HG02642 (cell line): ENCODE results near the gene P3H1.

Source experiments
- ATAC-seq: cut with Tn5 transposase; IDR thresholded peaks from one replicate; pipeline ENCODE4 v1.9.1; 2021; ENCODE audit warnings: mild to moderate bottlenecking; ENCODE audit not compliant: unreplicated experiment, poor library complexity

Gene P3H1

GRCh38 chr1:42746436-42747105 is 20.3 kb downstream of the P3H1 start:
- no peak for ATAC-seq

GRCh38 chr1:42745851-42746250 is 21.0 kb downstream of the P3H1 start:
- no peak for ATAC-seq

- no peak for ATAC-seq
These were observed 22.7 kb downstream of the P3H1 start for GRCh38 chr1:42744148-42744413.

- ATAC-seq = no peak
These were observed 23.3 kb downstream of the P3H1 start for GRCh38 chr1:42743317-42744147.

- no peak for ATAC-seq
These were observed 24.1 kb downstream of the P3H1 start for GRCh38 chr1:42742617-42743316.

GRCh38 chr1:42742141-42742540 is 24.7 kb downstream of the P3H1 start:
- no peak for ATAC-seq

- ATAC-seq = no peak
These were observed 25.1 kb downstream of the P3H1 start for GRCh38 chr1:42741706-42742105.

GRCh38 chr1:42740851-42741580 is 25.8 kb downstream of the P3H1 start:
- ATAC-seq = no peak

GRCh38 chr1:42739753-42740700 is 26.8 kb downstream of the P3H1 start, which contains the start of gene CLDN19:
TSS of gene CLDN19 (minus strand) at chr1:42740236. CDS start at chr1:42740063, 173 bp downstream.
- ATAC-seq = no peak

- no peak for ATAC-seq
These were observed 28.1 kb downstream of the P3H1 start for GRCh38 chr1:42738678-42739226.

GRCh38 chr1:42737986-42738677 is 28.7 kb downstream of the P3H1 start:
- no peak for ATAC-seq

GRCh38 chr1:42737257-42737656 is 29.6 kb downstream of the P3H1 start:
- no peak for ATAC-seq

- no peak for ATAC-seq
These were observed 30.1 kb downstream of the P3H1 start for GRCh38 chr1:42736571-42737200.

- ATAC-seq = no peak
These were observed 30.7 kb downstream of the P3H1 start for GRCh38 chr1:42736152-42736551.

GRCh38 chr1:42735477-42736105 is 31.2 kb downstream of the P3H1 start:
- no peak for ATAC-seq

GRCh38 chr1:42735056-42735455 is 31.8 kb downstream of the P3H1 start:
- no peak for ATAC-seq

GRCh38 chr1:42734201-42735035 is 32.4 kb downstream of the P3H1 start:
- no peak for ATAC-seq
